SK-N-SH treated with all-trans-retinoic acid at 6 μM for 48 hours (cell line): ENCODE results near the gene HRH2.

Source experiments
- ARNTL ChIP-seq: fragments of 450-650 bp; formaldehyde crosslinking; IDR thresholded peaks from 2 replicates; pipeline ENCODE4 v1.5.0; 2020; ENCODE audit warnings: low read depth, mild to moderate bottlenecking, moderate library complexity, borderline replicate concordance
- BACH2 ChIP-seq: fragments of 250-450 bp; sonication (Bioruptor Pico); IDR thresholded peaks from 2 replicates; pipeline ENCODE4 v1.9.0; 2021; ENCODE audit warnings: mild to moderate bottlenecking, borderline replicate concordance
- CREB5 ChIP-seq: fragments of 250-450 bp; sonication (Bioruptor Pico); IDR thresholded peaks from 2 replicates; pipeline ENCODE4 v1.5.1; 2020; ENCODE audit warnings: low read depth, mild to moderate bottlenecking, moderate library complexity
- CSRNP3 ChIP-seq: fragments of 250-450 bp; sonication (Bioruptor Pico); IDR thresholded peaks from 2 replicates; pipeline ENCODE4 v1.5.1; 2021; ENCODE audit warnings: mild to moderate bottlenecking, moderate library complexity
- ESRRG ChIP-seq: fragments of 250-450 bp; sonication (Bioruptor Pico); IDR thresholded peaks from 2 replicates; pipeline ENCODE4 v1.6.1; 2021; ENCODE audit warnings: mild to moderate bottlenecking
- ISL1 ChIP-seq: fragments of 250-450 bp; sonication (Bioruptor Pico); IDR thresholded peaks from 2 replicates; pipeline ENCODE4 v2.1.2; 2022; ENCODE audit warnings: mild to moderate bottlenecking, moderate library complexity
- OSR1 ChIP-seq: fragments of 250-450 bp; sonication (Bioruptor Pico); IDR thresholded peaks from 2 replicates; pipeline ENCODE4 v1.8.0; 2022; ENCODE audit warnings: moderate library complexity, mild to moderate bottlenecking, inconsistent platforms
- PATZ1 ChIP-seq: fragments of 250-450 bp; sonication (Bioruptor Pico); IDR thresholded peaks from 2 replicates; pipeline ENCODE4 v1.8.0; 2020; ENCODE audit warnings: mild to moderate bottlenecking, moderate library complexity, borderline replicate concordance
- POU6F1 ChIP-seq: fragments of 250-450 bp; sonication (Bioruptor Pico); IDR thresholded peaks from 2 replicates; pipeline ENCODE4 v1.8.0; 2021; ENCODE audit warnings: low read depth, mild to moderate bottlenecking, moderate library complexity, borderline replicate concordance
- SNAI2 ChIP-seq: fragments of 250-450 bp; sonication (Bioruptor Pico); IDR thresholded peaks from 2 replicates; pipeline ENCODE4 v1.5.0; 2020; ENCODE audit warnings: mild to moderate bottlenecking, moderate library complexity
- ZFP30 ChIP-seq: fragments of 450-650 bp; formaldehyde crosslinking; IDR thresholded peaks from 2 replicates; pipeline ENCODE4 v1.5.0; 2022; ENCODE audit warnings: mild to moderate bottlenecking, moderate library complexity
- ZNF8 ChIP-seq: fragments of 450-650 bp; formaldehyde crosslinking; IDR thresholded peaks from 2 replicates; pipeline ENCODE4 v1.5.0; 2020; ENCODE audit warnings: mild to moderate bottlenecking, moderate library complexity

DNA sequence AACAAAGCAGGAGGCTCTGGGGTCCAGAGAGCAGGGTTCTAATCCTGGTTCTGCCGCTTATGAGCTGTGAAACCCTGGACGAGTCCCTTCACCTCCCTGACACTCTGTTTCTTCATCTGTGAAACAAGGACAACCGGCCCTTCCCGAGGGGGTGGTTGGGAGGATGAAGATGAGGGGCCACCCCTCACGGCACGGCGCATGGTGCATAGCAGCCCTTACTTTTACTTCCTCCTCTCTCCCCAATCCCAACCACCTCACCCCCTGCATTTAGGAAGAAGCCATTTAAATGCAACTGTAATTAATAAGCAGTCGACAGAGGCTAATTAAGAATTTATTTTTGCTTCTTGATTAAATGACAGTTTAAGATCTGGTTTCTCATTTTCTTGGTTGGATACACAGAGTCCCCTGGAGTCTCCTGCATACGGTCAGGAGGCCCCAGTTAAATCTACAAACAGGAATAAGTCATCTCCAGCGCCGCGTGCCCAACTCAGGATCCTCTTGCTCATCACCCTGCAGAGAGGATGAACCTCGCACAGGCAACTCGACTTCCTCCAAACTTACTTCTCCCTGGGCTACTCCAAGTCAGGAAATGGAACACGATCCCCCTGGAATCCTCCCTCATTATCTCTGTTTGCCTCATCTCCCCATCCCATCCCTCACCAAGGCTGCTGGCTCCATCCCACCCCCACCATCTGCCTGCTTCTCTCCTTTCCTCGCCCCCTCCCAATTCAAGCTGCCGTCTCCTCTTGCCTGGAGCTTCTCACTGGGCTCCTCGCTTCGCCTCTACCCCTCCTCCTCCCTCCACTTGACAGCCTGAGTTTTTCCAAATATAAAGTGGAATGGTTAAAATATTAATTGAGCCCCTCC is 95.9 kb downstream of the HRH2 start:
- TF ChIP-seq ZNF8 (CRISPR knock-in tag) = no peak
- TF ChIP-seq ESRRG = no peak
- TF ChIP-seq BACH2 = no peak
- TF ChIP-seq ZFP30 (CRISPR knock-in tag) = no peak
- TF ChIP-seq ARNTL = no peak
- TF ChIP-seq CREB5 (CRISPR knock-in tag) = no peak
- no peak for TF ChIP-seq OSR1 (CRISPR knock-in tag)
- TF ChIP-seq CSRNP3 = no peak
- TF ChIP-seq ISL1 (CRISPR knock-in tag) = no peak
- TF ChIP-seq POU6F1 (CRISPR knock-in tag) = no peak
- no peak for TF ChIP-seq SNAI2 (CRISPR knock-in tag)
- TF ChIP-seq PATZ1 = no peak
